ENCODE data around the gene AGK. TPM values are rescaled to one million over a fixed set of nuclear protein-coding genes. Genes with fewer than 3 reads are reported as not detected.
"Not testable (repeated sequence)": the region's sequence is repeated elsewhere in the genome, so short reads cannot be mapped to it uniquely, and the experiment has no call there.

Gene AGK
- total RNA-seq, 5 donors from 2014 or later (not counting 1 experiment from before 2014, with no cell fraction given), result 22.1 to 39.7 (median 28.8) TPM

DNA sequence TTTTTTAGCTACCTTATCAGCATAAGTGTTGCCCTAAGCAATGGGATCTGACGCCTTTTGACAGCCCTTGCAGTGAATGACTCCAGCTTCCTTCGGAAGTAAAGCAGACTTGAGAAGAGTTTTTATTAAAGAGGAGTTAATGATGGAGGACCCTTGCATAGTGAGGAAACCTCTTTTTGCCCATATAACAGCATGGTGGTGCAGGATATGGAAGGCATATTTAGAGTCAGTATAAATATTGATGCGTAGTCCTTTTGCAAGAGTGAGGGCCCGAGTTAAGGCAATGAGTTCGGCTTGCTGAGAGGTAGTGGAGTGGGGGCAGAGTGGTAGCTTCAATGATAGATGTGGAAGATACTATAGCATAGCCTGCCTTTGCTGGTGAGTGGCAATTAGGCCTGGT is 28.7 kb downstream of the AGK start:
- H3K36me3 Mint-ChIP-seq, result peaks cover 34% of the 10 kb centered on the region
- peaks cover 4 to 15% (median 10%) of the 10 kb centered on the region in 3 donors for H3K9me3 Mint-ChIP-seq

GRCh38 chr7:141582063-141582462 is 30.9 kb downstream of the AGK start:
- H3K4me1 ChIP-seq (ENCODE audit: control insufficient read depth in 1 of 2, extremely low read depth in 1 of 2, insufficient read depth in 2 of 2, low read length in 2 of 2); CTCF ChIA-PET; H3K36me3 ChIP-seq (ENCODE audit: control insufficient read depth in 2 of 2, extremely low read depth in 1 of 2, insufficient read depth in 1 of 2, low read length in 1 of 2); H3K9me3 Mint-ChIP-seq; H3K27ac Mint-ChIP-seq; DNase-seq; H3K4me3 ChIP-seq (ENCODE audit: control insufficient read depth in 1 of 2, extremely low read depth in 1 of 2, low read length in 1 of 2); H3K9me3 ChIP-seq; H3K27ac ChIP-seq (ENCODE audit: low read length); H3K4me3 Mint-ChIP-seq; H3K27me3 Mint-ChIP-seq; ATAC-seq (replicated peaks in 1 of 4); H3K27me3 ChIP-seq (replicated peaks in 1 of 2; ENCODE audit: control insufficient read depth in 2 of 2, extremely low read depth in 1 of 2, insufficient read depth in 2 of 2, low read length in 1 of 2); POLR2A ChIA-PET: not testable (repeated sequence)
- Mint-ChIP-seq H3K36me3 (peaks cover 28% of the 10 kb centered on the region), H3K4me1 (peaks cover 4 to 21% (median 17%) of the 10 kb centered on the region in 3 donors)
- 97% methylated on average over 4 of the region's 7 CpGs for WGBS (ENCODE audit: insufficient coverage)

More for the DNA sequence above, 28.7 kb downstream of the AGK start:
- H3K27me3 Mint-ChIP-seq; H3K9me3 ChIP-seq; H3K36me3 ChIP-seq (ENCODE audit: control insufficient read depth in 2 of 2, extremely low read depth in 1 of 2, insufficient read depth in 1 of 2, low read length in 1 of 2); H3K27ac ChIP-seq (ENCODE audit: low read length); H3K27me3 ChIP-seq (replicated peaks in 1 of 2; ENCODE audit: control insufficient read depth in 2 of 2, extremely low read depth in 1 of 2, insufficient read depth in 2 of 2, low read length in 1 of 2); CTCF ChIA-PET; H3K27ac Mint-ChIP-seq; H3K4me1 ChIP-seq (ENCODE audit: control insufficient read depth in 1 of 2, extremely low read depth in 1 of 2, insufficient read depth in 2 of 2, low read length in 2 of 2); H3K4me3 Mint-ChIP-seq; ATAC-seq (replicated peaks in 1 of 4); H3K4me3 ChIP-seq (ENCODE audit: control insufficient read depth in 1 of 2, extremely low read depth in 1 of 2, low read length in 1 of 2); POLR2A ChIA-PET; DNase-seq: not testable (repeated sequence)
- WGBS (ENCODE audit: insufficient coverage), result 100% methylated on average over 1 of the region's 5 CpGs
- H3K4me1 Mint-ChIP-seq, result peaks cover 0 to 13% (median 4%) of the 10 kb centered on the region in 3 donors

DNA sequence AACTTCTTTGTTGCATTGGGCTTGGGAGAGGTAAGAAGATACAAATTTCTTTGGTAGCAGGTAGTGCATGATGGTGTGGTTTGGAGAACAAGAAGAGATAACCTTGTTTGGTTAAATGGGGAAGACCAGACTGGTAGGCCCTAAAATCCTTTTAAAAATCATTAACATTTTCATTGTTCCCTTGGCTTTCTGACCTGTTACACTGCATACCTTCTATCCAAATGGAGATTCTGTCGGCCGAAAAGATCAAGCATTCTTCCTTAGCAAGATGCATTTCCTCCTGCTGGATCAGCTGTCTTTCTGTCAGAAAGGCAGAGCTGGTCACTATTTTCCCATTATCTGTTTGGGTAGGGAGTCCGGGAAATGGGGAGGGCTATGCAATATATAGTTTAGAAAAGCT is 33.7 kb downstream of the AGK start:
- ATAC-seq (replicated peaks in 1 of 4) (no peak), DNase-seq (no peak)
- H3K9me3 ChIP-seq, result no peaks in the 10 kb centered on the region
- no peak overlapping the region for H3K27ac ChIP-seq (ENCODE audit: low read length)
- H3K9me3 Mint-ChIP-seq, result no peaks in the 10 kb centered on the region
- H3K4me1 Mint-ChIP-seq, result peaks cover 12 to 29% (median 18%) of the 10 kb centered on the region in 3 donors
- H3K27me3 Mint-ChIP-seq, result no peaks in the 10 kb centered on the region
- H3K36me3 ChIP-seq (ENCODE audit: control insufficient read depth in 2 of 2, extremely low read depth in 1 of 2, insufficient read depth in 1 of 2, low read length in 1 of 2), result peaks cover 0 to 3% of the 10 kb centered on the region in 2 donors
- ChIA-PET POLR2A (no interaction called here), CTCF (no interaction called here)
- H3K4me1 ChIP-seq (ENCODE audit: control insufficient read depth in 1 of 2, extremely low read depth in 1 of 2, insufficient read depth in 2 of 2, low read length in 2 of 2), result no peaks in the 10 kb centered on the region
- peaks cover 44% of the 10 kb centered on the region for H3K36me3 Mint-ChIP-seq
- peak overlapping the region in 1 of 2 donors; percentile 57 for H3K27ac Mint-ChIP-seq
- WGBS (ENCODE audit: insufficient coverage), result no CpG with 5 or more reads among the region's 3 CpGs
- no peak overlapping the region for H3K4me3 ChIP-seq (ENCODE audit: control insufficient read depth in 1 of 2, extremely low read depth in 1 of 2, low read length in 1 of 2)
- no peak overlapping the region for H3K4me3 Mint-ChIP-seq
- no peaks in the 10 kb centered on the region for H3K27me3 ChIP-seq (replicated peaks in 1 of 2; ENCODE audit: control insufficient read depth in 2 of 2, extremely low read depth in 1 of 2, insufficient read depth in 2 of 2, low read length in 1 of 2)

DNA sequence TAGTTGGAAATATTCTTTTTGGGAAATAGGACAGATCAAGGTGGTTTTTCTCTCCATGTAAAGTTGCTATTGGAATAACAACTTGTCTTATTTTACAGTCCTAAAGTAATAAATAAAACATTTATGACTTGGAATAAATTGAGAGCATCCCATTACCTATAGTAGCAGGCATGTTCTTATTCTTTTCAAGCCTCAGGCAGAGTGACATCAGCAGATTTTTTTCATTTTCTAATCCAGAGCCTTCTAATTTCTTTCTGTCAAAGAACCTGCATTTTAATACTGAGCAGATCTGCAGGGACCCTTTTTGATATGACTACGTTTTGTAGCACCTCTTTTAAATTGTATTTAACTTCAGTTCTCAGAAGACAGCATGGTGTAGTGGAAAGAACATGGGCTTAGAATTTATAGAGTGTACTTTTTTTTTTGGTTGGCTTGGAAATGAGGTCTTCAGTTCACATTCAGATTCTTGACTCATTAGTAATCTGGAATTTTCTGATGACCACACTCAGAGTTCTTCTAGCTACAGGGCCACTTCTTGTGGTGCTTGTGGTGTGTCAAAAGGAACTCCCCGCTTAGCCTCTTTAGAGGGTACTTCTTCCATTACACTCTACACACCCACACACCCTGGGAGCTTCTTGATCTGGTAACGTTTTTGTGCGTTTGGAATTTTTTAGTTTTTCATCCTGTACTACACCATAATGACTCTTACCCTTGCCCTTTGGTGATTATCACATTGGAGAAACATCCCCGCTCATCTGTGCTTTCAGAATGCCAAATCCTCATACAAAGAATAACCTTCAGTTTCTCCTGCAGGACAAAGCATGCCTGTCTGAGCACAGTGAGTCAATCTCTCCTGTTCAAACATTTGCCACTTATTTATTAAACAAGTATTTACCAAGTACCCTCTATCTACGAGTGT is 34.6 kb downstream of the AGK start:
- Mint-ChIP-seq H3K36me3 (peaks cover 47% of the 10 kb centered on the region), H3K4me1 (peaks cover 21 to 37% (median 24%) of the 10 kb centered on the region in 3 donors), H3K27me3 (no peaks in the 10 kb centered on the region), H3K4me3 (no peak overlapping the region), H3K9me3 (no peaks in the 10 kb centered on the region), H3K27ac (no peak overlapping the region)
- CTCF ChIA-PET, result no interaction called here
- POLR2A ChIA-PET, result no interaction called here
- H3K27ac ChIP-seq (ENCODE audit: low read length), result no peak overlapping the region
- peaks cover 0 to 3% of the 10 kb centered on the region in 2 donors for H3K36me3 ChIP-seq (ENCODE audit: control insufficient read depth in 2 of 2, extremely low read depth in 1 of 2, insufficient read depth in 1 of 2, low read length in 1 of 2)
- no peak for ATAC-seq (replicated peaks in 1 of 4)
- peaks cover 0 to 7% of the 10 kb centered on the region in 2 experiments for H3K4me1 ChIP-seq (ENCODE audit: control insufficient read depth in 1 of 2, extremely low read depth in 1 of 2, insufficient read depth in 2 of 2, low read length in 2 of 2)
- no peak for DNase-seq
- H3K27me3 ChIP-seq (replicated peaks in 1 of 2; ENCODE audit: control insufficient read depth in 2 of 2, extremely low read depth in 1 of 2, insufficient read depth in 2 of 2, low read length in 1 of 2), result no peaks in the 10 kb centered on the region
- 54% methylated on average over 1 of the region's 6 CpGs for WGBS (ENCODE audit: insufficient coverage)
- H3K9me3 ChIP-seq, result no peaks in the 10 kb centered on the region
- H3K4me3 ChIP-seq (ENCODE audit: control insufficient read depth in 1 of 2, extremely low read depth in 1 of 2, low read length in 1 of 2), result no peak overlapping the region

DNA sequence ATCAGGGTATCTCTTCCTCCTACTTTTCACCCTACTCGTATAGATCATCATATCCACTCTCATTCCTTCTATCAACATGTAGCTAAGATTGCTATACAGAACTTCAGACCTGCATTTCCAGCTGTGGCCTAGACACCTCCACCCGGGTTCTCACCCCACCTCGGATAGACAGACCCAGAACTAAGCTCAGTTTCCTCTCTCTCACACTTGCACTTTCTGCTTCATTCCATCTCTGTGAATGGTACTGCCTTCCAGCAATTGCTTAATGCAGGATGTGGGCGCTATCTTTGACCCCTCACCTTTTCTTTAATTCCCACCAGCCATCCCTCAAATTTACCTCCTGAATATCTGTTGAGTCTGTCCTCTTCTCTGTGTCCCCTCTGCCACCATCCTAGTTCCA is 35.7 kb downstream of the AGK start:
- no peaks in the 10 kb centered on the region for H3K9me3 ChIP-seq
- Mint-ChIP-seq H3K4me1 (peaks cover 21 to 37% (median 26%) of the 10 kb centered on the region in 3 donors), H3K27ac (no peak overlapping the region), H3K27me3 (no peaks in the 10 kb centered on the region), H3K9me3 (no peaks in the 10 kb centered on the region), H3K36me3 (peaks cover 47% of the 10 kb centered on the region), H3K4me3 (peak overlapping the region in 1 of 3 donors; percentile 0)
- POLR2A ChIA-PET, result no interaction called here
- peak in 1 of 35 experiments; percentile 14 for DNase-seq
- no peak overlapping the region for H3K27ac ChIP-seq (ENCODE audit: low read length)
- ATAC-seq (replicated peaks in 1 of 4), result no peak
- no peak overlapping the region for H3K4me3 ChIP-seq (ENCODE audit: control insufficient read depth in 1 of 2, extremely low read depth in 1 of 2, low read length in 1 of 2)
- H3K36me3 ChIP-seq (ENCODE audit: control insufficient read depth in 2 of 2, extremely low read depth in 1 of 2, insufficient read depth in 1 of 2, low read length in 1 of 2), result peaks cover 0 to 3% of the 10 kb centered on the region in 2 donors
- no peaks in the 10 kb centered on the region for H3K27me3 ChIP-seq (replicated peaks in 1 of 2; ENCODE audit: control insufficient read depth in 2 of 2, extremely low read depth in 1 of 2, insufficient read depth in 2 of 2, low read length in 1 of 2)
- H3K4me1 ChIP-seq (ENCODE audit: control insufficient read depth in 1 of 2, extremely low read depth in 1 of 2, insufficient read depth in 2 of 2, low read length in 2 of 2), result peaks cover 0 to 12% of the 10 kb centered on the region in 2 experiments
- CTCF ChIA-PET, result no interaction called here
- 49% methylated on average over 4 of the region's 4 CpGs for WGBS (ENCODE audit: insufficient coverage)

DNA sequence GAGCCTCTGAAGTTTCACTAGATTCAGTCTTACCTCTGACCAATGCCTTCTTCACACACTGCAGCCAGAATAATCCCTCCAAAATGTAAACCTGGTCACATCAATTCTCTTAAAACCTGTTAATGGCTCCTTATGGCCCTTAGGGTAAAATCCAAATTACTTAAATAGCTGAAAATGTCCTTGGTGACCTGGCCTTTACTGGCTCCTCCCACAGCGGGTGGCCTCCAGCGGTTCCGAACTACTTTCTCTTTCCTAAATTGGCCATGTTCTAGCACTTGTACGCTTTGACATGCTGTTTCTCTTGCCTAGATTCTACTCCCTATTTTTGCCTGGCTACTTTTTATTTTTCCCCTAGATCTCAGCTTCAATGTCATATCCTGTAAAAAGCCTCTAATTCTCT is 36.1 kb downstream of the AGK start:
- H3K4me3 ChIP-seq (ENCODE audit: control insufficient read depth in 1 of 2, extremely low read depth in 1 of 2, low read length in 1 of 2), result no peak overlapping the region
- Mint-ChIP-seq H3K4me1 (peaks cover 21 to 38% (median 26%) of the 10 kb centered on the region in 3 donors), H3K27ac (no peak overlapping the region), H3K9me3 (no peaks in the 10 kb centered on the region), H3K27me3 (no peaks in the 10 kb centered on the region), H3K36me3 (peaks cover 49% of the 10 kb centered on the region), H3K4me3 (peak overlapping the region in 1 of 3 donors; percentile 0)
- POLR2A ChIA-PET, result no interaction called here
- ATAC-seq (replicated peaks in 1 of 4), result no peak
- H3K36me3 ChIP-seq (ENCODE audit: control insufficient read depth in 2 of 2, extremely low read depth in 1 of 2, insufficient read depth in 1 of 2, low read length in 1 of 2), result peaks cover 0 to 3% of the 10 kb centered on the region in 2 donors
- CTCF ChIA-PET, result no interaction called here
- peaks cover 0 to 12% of the 10 kb centered on the region in 2 experiments for H3K4me1 ChIP-seq (ENCODE audit: control insufficient read depth in 1 of 2, extremely low read depth in 1 of 2, insufficient read depth in 2 of 2, low read length in 2 of 2)
- no peaks in the 10 kb centered on the region for H3K27me3 ChIP-seq (replicated peaks in 1 of 2; ENCODE audit: control insufficient read depth in 2 of 2, extremely low read depth in 1 of 2, insufficient read depth in 2 of 2, low read length in 1 of 2)
- DNase-seq, result no peak
- H3K27ac ChIP-seq (ENCODE audit: low read length), result no peak overlapping the region
- 93% methylated on average over 4 of the region's 4 CpGs for WGBS (ENCODE audit: insufficient coverage)
- H3K9me3 ChIP-seq, result no peaks in the 10 kb centered on the region

Data from T-cell (primary cell).